Transverse colon (tissue), 4 donors: ENCODE measurements around the gene OR2M5.

Experiments used
- CTCF ChIP-seq, 5 experiments: fragments of 200-600 bp in 3 of 5; fragments of 450-650 bp in 2 of 5; sonication (generic) in 3 of 5; IDR thresholded peaks; 1 replicate in 2 of 5; 2 replicates in 3 of 5; pipeline ENCODE4 v1.5.1; 2016 to 2017; ENCODE audit warnings: antibody characterized with exemption in 5 of 5, inconsistent platforms in 3 of 5, mild to moderate bottlenecking in 2 of 5, moderate library complexity in 1 of 5
- POLR2AphosphoS5 ChIP-seq, 3 donors: sonication (generic); formaldehyde crosslinking; IDR thresholded peaks; one replicate each; pipeline ENCODE4 v1.6.1; 2016; ENCODE audit warnings: antibody characterized with exemption in 3 of 3

GRCh38 chr1:248187363-248187762 is 42.4 kb downstream of the OR2M5 start:
- TF ChIP-seq CTCF (IDR thresholded peaks at IDR 0.05): no peak
- TF ChIP-seq POLR2AphosphoS5 (IDR thresholded peaks at IDR 0.05): no peak
